Stimulated activated CD8-positive, alpha-beta memory T cell treated with anti-CD3 and anti-CD28 coated beads, Interleukin-7, amount 100 ng/mL, for 4 hours (primary cell): ENCODE measurements around the gene ZNF365.

Experiments
- DNase-seq, 2 donors: peaks; one replicate each; pipeline ENCODE4 v3.0.0-alpha.2; 2020; ENCODE audit warnings: low read depth in 2 of 2

ZNF365 gene

DNA sequence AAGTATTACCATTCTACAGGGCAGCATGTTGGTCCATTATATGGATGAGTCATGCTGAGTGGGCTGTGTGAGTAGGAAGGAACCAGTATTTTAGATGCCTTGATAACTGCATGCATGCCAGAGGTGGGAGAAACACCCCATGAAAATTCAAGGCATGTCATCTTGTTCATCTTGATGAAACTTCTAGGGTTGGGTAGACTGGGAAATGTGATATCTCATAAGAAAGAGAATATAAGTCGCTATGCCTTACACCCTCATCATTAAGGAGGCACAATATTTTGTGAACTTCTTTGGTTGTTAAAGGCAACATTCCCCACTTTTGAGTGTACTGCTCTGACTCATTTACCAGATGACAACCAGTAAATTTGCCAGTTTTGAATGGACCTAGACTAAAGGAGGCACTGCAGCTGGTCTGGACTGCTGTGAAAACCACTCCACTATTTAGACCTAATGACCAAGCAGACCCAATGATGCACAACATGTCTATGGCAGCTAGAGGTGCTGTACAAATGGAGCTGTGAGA is 48.0 kb downstream of the ZNF365 start:
- no peak for DNase-seq

DNA sequence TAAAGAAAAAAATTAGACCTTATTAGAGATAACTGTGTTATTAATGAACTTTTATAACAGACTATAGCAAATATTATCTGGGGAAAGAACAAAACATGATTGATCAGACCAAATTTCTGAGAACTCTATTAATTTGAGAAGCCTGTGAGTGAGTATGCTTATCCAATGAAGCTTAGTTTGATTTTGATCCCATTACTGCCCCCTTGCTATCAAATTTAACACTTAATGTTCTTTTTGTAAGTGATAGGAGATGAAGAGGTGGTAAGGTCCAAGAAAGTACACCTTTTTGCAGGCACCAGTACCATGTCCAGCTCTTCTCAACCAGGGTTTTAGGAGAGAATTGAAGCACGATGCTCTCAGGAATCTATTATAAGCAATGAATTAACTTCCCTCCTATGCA is 49.9 kb downstream of the ZNF365 start:
- no peak for DNase-seq

DNA sequence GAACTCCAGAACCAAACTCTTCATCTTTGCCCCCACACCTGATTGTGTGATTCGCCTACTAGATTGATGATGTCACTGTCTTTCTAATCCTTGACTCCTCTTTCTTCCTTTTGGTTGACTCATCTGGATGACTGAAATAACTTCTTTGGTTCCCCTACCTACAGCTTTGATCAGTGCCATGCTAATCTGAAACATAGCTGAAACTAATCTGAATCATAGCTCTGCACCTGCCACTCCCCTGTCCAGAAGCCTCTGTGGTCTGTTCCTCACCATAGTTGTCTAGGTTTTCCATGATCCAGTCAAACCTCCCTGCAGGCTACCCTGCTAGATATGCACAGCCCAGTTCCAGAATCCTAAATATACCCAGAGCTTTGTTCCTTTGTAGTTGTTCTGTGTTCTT is 51.9 kb downstream of the ZNF365 start:
- DNase-seq, result no peak

DNA sequence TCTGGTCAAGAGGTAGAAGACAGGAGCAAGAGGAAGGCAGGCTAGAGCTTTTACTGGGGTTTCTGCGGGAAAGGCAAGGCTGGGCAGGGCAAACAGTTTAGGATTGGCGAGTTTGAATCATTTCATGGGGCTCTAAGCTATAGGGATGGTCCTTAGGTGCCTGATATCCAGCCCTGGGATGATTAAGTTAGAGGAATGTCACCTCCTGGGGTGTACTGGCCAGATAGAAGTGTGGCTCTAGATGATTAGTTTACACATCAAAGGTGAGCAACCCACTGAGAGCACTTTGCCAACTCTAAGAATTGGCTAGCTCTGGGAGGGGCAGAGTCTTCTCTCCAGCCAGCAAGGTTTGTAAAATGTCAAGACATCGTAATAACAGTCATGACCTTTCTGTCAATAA is 52.4 kb downstream of the ZNF365 start:
- DNase-seq, result no peak

DNA sequence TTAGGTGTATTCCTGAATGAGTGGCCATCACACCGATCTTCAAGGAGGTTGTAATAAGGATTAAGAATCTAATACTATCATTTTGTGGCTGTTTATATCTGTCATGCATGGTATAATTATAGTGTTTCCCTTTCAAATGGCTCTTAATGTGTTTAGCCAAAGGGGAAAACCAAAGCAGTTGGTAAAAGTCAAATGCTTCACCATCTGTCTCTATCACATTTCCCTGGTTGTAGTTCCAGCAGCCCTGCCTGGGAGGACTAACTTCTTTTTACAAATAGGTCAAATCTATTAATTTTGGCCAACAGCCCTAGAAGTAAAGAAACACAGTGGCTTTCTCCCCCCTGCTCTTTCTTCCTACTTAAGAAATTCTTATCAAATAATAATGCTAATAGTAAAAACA is 56.7 kb downstream of the ZNF365 start:
- no peak for DNase-seq

DNA sequence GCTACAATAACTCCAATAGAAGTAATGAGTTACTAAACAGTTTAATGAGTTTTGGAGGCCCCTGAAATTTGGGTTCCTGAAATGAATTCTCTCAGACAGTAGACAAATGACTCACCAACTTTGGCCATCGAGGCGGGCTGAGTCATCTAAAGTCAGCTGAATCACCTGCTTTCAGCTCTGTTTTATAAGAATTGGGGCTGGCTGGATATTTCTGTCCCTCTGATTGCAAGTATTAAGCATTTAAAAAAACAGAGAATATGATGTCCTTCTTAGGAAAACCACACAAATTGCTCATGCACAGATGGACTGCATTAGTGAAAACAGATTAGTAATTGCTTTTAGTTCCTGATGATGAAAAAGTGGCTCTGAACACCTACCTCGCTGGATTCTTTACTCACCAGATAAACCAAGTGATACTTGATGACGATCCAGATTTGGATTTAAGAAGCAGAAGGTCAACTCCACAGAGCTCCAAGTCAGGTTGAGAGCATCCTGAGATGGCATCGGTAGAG is 59.1 kb downstream of the ZNF365 start:
- peak; percentile 54 to 70 for DNase-seq

DNA sequence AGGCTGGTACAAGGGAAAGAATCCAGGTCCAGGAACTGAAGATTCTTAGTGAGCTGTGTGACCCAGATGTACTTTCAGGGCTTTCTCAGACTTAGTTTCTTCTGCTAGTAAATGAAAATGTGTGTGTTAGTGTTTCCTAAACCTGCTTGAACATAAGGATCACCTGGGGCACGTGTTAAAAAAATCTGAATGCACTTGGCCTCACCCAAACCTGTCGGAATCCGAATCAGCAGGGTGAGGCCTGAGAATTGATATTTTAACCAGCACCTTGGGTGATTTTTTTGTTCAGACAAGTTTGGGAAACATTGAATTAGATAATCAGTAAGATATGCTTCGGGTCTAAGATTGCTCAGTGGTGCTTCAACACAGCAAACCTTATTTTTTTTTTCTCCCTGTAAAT is 59.7 kb downstream of the ZNF365 start:
- no peak for DNase-seq

DNA sequence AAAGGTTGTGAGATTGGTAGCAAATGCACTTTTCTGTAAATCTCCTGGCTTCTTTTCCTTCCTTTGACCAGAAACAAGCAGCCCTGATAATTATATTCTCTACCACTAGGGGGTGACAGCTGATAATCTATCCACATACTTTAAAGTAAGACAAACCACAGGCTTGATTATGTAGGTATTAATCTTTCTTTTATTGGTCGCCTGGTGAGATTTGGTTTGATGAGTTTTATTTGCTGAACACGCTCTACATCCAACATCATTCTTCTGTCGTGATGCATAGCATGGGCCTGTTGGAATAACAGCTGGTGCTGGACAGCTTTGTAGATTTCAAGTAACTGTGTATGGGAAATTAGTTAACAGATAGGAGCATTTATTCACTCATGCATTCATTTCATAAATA is 63.5 kb downstream of the ZNF365 start:
- DNase-seq, result no peak

DNA sequence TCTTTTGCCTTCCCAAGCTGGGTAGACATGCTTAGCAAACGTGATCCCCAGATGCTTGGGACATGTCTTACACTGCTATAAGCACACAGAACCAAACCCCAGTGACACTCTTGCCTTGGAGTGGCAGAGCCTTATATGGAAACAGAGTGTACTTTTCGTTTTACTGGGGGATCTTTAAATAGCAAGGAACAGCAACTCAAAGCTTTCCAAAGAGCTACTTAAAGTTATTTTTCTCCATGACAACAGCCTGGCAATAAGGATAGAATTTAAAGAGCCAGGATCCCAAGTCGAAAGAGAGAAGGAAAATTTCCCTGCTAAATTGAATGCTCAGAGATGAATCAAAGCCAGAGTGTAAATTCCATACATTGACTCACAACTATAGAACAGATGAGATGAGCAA is 67.8 kb downstream of the ZNF365 start:
- no peak for DNase-seq

DNA sequence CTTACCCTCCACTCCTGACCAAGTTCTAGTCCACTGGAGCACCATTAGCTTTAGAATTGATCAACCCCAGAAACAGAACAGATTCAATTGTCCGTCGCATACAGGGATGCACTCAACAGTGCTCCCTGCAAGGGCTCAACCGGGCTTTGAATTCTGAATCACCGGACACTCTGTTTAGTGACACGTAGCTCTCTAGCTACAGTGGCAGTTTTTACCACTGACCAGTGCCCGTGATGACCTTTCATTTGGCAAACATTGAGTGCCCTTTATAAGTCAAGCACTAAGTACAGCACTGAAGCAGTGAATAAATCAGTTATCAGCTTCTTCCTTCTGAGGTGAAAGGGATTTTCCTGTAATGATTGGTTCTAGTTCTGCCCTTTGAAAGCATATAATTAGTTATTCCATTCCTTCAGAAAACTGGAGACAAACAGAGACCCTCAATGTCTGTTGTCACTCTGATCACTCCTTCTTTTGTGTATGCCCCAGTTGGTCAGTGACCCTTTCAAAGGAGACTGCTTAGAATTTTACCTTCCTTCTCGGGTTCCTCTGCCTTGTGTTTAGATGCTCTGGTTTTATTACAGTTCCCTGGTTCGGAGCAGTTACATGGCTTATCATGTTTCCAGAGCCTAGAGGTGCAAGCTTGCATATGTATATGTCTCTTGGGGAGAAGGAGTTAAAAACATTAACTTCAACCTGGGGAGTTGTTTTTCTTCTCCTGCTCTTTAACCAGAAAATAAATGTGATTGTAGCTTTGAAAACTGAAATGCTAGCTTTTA is 68.9 kb downstream of the ZNF365 start:
- no peak for DNase-seq

DNA sequence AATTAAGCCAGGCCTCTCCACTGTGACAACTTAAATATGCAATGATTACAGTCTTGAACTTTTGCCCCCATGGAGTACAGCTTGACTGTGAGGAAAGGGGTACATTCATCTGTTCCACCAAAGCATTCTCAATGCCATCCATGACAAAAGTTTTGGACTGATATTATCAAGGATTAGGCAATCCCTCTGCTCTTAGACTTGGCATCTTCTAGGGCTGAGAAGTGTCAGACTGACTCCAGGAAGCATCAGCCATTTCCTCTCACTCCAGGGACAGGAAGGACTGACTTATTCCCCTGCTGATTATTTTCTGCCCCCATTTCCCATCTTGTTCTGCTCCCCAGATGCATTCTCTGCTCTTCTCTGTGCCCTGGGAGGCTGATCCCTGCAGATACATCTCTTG is 69.7 kb downstream of the ZNF365 start:
- no peak for DNase-seq

DNA sequence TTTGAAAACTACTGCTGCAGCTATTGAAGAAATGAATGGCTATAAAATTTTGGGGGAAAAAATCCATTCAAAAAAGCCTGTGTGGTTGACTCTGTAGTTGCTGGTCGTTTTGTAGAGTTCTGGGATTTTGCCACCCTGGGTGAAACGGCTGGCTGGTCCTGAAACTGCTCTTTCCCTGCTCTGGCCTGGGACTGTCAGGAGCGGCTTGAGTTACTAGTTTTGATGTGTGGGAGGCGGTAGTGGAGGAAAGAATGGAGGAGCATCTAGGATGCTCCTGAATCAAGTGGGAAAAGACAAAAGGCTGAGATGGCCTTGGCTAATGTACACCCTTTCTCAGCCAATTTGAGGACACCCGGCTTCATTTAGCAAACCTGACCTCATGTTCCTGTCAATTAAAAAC is 72.5 kb downstream of the ZNF365 start:
- DNase-seq, result no peak

DNA sequence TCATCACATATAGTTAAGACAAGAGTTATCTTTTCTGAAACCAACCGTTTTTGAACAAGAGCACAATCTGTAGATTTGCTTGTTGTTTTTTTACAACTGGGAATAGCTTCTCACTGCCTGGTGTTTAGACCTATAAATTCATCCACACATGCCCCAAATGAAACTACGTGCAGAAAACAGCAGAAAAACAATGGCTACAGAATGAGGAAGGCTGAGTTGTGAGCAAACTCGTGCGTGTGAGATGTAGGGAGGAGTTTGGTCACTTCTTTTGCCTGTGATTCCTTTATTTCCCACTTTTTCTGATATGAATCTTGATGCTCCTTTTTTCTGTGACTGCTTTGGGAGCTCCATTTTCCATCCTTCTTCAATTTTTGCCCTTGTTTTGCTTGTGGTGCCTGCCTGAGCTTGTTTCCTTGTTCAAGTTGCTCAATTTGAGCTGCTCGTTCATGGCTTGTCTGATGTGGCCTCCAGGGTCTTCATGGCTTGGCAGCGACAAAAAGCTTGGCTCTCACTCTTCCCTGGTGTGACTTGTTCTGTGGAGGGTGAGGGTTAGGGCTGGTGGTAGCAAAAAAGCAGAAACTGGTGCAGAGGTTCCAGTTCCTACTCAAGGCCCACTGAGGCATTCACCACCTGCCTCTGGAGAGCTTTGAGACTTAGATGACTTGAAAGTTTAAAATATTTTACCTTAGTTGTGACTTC is 76.9 kb downstream of the ZNF365 start:
- no peak for DNase-seq

DNA sequence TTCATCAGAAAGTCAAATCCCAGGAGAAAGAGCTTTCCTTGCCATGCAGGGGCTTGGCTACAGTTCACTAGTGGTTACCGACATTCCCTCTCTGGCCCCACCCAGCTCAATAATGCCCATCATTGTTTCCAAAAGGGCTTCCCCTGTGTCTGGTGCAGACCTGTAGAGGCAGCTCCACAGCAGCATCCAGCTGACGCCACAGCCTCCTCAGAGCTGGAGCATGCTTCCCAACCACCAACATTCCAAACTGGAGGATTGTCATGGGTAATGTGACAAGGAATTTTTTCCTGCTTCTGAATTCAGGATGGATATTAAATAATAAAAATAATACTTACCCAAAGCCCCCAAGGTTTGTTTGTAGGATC is 77.4 kb downstream of the ZNF365 start:
- no peak for DNase-seq
